HEK293 (cell line): ENCODE measurements around the gene LRRN4.

Experiments used
- EGR2 ChIP-seq: fragments of 450-650 bp; formaldehyde crosslinking; IDR thresholded peaks from 2 replicates; pipeline ENCODE4 v1.5.1; 2016; ENCODE audit warnings: low read depth, missing biosample characterization, missing genetic modification characterization
- OVOL3 ChIP-seq: fragments of 450-650 bp; formaldehyde crosslinking; IDR thresholded peaks from 2 replicates; pipeline ENCODE4 v1.5.1; 2016; ENCODE audit warnings: missing biosample characterization, missing genetic modification characterization
- TCF7L2 ChIP-seq: IDR thresholded peaks from 2 replicates; pipeline ENCODE4 v1.6.1; 2011; ENCODE audit warnings: low read depth, mild to moderate bottlenecking, inconsistent platforms, low read length, moderate library complexity, borderline replicate concordance
- ZBTB7A ChIP-seq: fragments of 450-650 bp; formaldehyde crosslinking; IDR thresholded peaks from 2 replicates; pipeline ENCODE4 v1.5.1; 2016; ENCODE audit warnings: low read depth, missing biosample characterization, missing genetic modification characterization
- ZNF112 ChIP-seq: fragments of 450-650 bp; formaldehyde crosslinking; IDR thresholded peaks from 2 replicates; pipeline ENCODE4 v1.5.0; 2017; ENCODE audit warnings: missing biosample characterization, missing genetic modification characterization
- ZNF16 ChIP-seq: fragments of 450-650 bp; formaldehyde crosslinking; IDR thresholded peaks from 2 replicates; pipeline ENCODE4 v1.5.1; 2016; ENCODE audit warnings: low read depth, missing biosample characterization, missing genetic modification characterization
- ZNF19 ChIP-seq: fragments of 450-650 bp; formaldehyde crosslinking; IDR thresholded peaks from 2 replicates; pipeline ENCODE4; 2016; ENCODE audit warnings: missing biosample characterization, missing genetic modification characterization, low read depth
- ZNF354C ChIP-seq: fragments of 450-650 bp; formaldehyde crosslinking; IDR thresholded peaks from 2 replicates; pipeline ENCODE4 v1.5.1; 2016; ENCODE audit warnings: missing biosample characterization, missing genetic modification characterization, low read depth, borderline replicate concordance
- ZNF366 ChIP-seq: fragments of 450-650 bp; formaldehyde crosslinking; conservative IDR thresholded peaks from 2 replicates; pipeline ENCODE4 v1.5.1; 2016; ENCODE audit warnings: missing biosample characterization, missing genetic modification characterization
- ZNF785 ChIP-seq: fragments of 450-650 bp; formaldehyde crosslinking; IDR thresholded peaks from 2 replicates; pipeline ENCODE4 v1.5.1; 2016; ENCODE audit warnings: missing biosample characterization, missing genetic modification characterization
- ZSCAN23 ChIP-seq: fragments of 450-650 bp; formaldehyde crosslinking; IDR thresholded peaks from 2 replicates; pipeline ENCODE4 v1.5.1; 2016; ENCODE audit warnings: missing biosample characterization, missing genetic modification characterization
- TF ChIP-seq, protein P1 (sequence below): fragments of 450-650 bp; formaldehyde crosslinking; IDR thresholded peaks from 2 replicates; pipeline ENCODE4 v1.5.1; 2016; ENCODE audit warnings: missing biosample characterization, missing genetic modification characterization
- TF ChIP-seq, protein P2 (sequence below): fragments of 450-650 bp; formaldehyde crosslinking; IDR thresholded peaks from 2 replicates; pipeline ENCODE4 v1.5.1; 2016; ENCODE audit warnings: missing biosample characterization, missing genetic modification characterization
- TF ChIP-seq, protein P3 (sequence below): fragments of 450-650 bp; formaldehyde crosslinking; IDR thresholded peaks from 2 replicates; pipeline ENCODE4 v1.5.1; 2016; ENCODE audit warnings: missing biosample characterization, missing genetic modification characterization
- TF ChIP-seq, protein P4 (sequence below): fragments of 450-650 bp; formaldehyde crosslinking; conservative IDR thresholded peaks from 2 replicates; pipeline ENCODE4 v1.5.1; 2016; ENCODE audit warnings: low read depth, missing biosample characterization, missing genetic modification characterization
- TF ChIP-seq, protein P5 (sequence below): fragments of 450-650 bp; formaldehyde crosslinking; IDR thresholded peaks from 2 replicates; pipeline ENCODE4 v1.5.1; 2017; ENCODE audit warnings: missing biosample characterization, missing genetic modification characterization
- TF ChIP-seq, protein P6 (sequence below): fragments of 450-650 bp; formaldehyde crosslinking; IDR thresholded peaks from 2 replicates; pipeline ENCODE4 v1.5.1; 2016; ENCODE audit warnings: missing biosample characterization, missing genetic modification characterization
- TF ChIP-seq, protein P7 (sequence below): fragments of 450-650 bp; IDR thresholded peaks from 2 replicates; pipeline ENCODE4 v1.5.1; 2018; ENCODE audit warnings: missing biosample characterization, missing genetic modification characterization

Gene LRRN4

DNA sequence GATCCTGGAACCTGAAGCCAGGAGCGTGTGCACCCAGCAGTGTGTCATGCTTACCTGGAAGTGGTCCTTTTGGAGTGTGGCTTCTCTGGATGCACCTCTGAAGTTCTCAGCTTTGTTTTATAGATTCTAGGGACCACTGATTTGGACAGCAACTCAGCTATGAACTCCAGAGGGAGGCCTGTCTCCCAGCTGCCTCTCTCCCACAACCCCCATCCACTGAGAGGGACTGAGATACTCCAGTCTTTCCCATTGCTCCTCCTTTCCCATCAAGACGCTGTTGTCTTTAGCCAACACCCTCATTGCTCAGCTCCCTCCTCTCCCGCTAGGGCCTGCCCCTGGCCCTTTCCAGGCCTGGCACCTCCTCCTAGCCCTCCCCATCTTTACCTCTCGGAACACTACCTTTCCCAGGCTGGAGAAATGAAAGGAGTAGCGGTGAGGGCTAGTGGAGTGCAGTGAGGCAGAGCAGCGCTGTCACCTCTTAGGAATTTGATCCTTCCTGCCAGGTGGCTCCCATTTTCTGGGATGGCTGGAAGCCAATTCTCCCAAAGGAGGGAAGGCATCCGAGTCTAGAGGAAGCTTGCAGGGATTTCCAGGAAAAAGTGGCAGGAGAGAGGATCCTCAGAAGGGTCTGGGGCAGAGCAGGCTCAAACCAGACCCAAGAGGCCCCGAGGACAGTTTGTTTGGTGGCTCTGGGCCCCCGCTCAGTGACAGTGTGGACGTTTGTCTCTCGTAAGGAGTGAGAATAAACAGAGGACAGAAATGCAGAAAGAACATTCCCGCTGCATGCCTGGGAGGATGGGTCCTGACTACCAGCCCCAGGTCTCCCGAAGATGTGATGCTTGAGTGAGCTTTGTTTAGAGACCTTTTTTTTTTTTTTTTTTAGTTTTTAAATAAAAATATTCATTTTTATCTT, at the start of gene LRRN4 (continued):
- TF ChIP-seq, protein P1, sequence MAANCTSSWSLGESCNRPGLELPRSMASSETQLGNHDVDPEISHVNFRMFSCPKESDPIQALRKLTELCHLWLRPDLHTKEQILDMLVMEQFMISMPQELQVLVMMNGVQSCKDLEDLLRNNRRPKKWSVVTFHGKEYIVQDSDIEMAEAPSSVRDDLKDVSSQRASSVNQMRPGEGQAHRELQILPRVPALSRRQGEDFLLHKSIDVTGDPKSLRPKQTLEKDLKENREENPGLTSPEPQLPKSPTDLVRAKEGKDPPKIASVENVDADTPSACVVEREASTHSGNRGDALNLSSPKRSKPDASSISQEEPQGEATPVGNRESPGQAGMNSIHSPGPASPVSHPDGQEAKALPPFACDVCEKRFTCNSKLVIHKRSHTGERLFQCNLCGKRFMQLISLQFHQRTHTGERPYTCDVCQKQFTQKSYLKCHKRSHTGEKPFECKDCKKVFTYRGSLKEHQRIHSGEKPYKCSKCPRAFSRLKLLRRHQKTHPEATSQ, result no peak
- TF ChIP-seq, protein P2, sequence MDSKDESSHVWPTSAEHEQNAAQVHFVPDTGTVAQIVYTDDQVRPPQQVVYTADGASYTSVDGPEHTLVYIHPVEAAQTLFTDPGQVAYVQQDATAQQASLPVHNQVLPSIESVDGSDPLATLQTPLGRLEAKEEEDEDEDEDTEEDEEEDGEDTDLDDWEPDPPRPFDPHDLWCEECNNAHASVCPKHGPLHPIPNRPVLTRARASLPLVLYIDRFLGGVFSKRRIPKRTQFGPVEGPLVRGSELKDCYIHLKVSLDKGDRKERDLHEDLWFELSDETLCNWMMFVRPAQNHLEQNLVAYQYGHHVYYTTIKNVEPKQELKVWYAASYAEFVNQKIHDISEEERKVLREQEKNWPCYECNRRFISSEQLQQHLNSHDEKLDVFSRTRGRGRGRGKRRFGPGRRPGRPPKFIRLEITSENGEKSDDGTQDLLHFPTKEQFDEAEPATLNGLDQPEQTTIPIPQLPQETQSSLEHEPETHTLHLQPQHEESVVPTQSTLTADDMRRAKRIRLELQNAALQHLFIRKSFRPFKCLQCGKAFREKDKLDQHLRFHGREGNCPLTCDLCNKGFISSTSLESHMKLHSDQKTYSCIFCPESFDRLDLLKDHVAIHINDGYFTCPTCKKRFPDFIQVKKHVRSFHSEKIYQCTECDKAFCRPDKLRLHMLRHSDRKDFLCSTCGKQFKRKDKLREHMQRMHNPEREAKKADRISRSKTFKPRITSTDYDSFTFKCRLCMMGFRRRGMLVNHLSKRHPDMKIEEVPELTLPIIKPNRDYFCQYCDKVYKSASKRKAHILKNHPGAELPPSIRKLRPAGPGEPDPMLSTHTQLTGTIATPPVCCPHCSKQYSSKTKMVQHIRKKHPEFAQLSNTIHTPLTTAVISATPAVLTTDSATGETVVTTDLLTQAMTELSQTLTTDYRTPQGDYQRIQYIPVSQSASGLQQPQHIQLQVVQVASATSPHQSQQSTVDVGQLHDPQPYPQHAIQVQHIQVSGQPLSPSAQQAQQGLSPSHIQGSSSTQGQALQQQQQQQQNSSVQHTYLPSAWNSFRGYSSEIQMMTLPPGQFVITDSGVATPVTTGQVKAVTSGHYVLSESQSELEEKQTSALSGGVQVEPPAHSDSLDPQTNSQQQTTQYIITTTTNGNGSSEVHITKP (tag by site-specific recombination), result peak; percentile 70
- no peak for TF ChIP-seq ZNF785 (tag by site-specific recombination)
- no peak for TF ChIP-seq ZNF112 (tag by site-specific recombination)
- TF ChIP-seq, protein P3, sequence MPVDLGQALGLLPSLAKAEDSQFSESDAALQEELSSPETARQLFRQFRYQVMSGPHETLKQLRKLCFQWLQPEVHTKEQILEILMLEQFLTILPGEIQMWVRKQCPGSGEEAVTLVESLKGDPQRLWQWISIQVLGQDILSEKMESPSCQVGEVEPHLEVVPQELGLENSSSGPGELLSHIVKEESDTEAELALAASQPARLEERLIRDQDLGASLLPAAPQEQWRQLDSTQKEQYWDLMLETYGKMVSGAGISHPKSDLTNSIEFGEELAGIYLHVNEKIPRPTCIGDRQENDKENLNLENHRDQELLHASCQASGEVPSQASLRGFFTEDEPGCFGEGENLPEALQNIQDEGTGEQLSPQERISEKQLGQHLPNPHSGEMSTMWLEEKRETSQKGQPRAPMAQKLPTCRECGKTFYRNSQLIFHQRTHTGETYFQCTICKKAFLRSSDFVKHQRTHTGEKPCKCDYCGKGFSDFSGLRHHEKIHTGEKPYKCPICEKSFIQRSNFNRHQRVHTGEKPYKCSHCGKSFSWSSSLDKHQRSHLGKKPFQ (tag by site-specific recombination), result no peak
- TF ChIP-seq TCF7L2, result no peak
- TF ChIP-seq, protein P4, sequence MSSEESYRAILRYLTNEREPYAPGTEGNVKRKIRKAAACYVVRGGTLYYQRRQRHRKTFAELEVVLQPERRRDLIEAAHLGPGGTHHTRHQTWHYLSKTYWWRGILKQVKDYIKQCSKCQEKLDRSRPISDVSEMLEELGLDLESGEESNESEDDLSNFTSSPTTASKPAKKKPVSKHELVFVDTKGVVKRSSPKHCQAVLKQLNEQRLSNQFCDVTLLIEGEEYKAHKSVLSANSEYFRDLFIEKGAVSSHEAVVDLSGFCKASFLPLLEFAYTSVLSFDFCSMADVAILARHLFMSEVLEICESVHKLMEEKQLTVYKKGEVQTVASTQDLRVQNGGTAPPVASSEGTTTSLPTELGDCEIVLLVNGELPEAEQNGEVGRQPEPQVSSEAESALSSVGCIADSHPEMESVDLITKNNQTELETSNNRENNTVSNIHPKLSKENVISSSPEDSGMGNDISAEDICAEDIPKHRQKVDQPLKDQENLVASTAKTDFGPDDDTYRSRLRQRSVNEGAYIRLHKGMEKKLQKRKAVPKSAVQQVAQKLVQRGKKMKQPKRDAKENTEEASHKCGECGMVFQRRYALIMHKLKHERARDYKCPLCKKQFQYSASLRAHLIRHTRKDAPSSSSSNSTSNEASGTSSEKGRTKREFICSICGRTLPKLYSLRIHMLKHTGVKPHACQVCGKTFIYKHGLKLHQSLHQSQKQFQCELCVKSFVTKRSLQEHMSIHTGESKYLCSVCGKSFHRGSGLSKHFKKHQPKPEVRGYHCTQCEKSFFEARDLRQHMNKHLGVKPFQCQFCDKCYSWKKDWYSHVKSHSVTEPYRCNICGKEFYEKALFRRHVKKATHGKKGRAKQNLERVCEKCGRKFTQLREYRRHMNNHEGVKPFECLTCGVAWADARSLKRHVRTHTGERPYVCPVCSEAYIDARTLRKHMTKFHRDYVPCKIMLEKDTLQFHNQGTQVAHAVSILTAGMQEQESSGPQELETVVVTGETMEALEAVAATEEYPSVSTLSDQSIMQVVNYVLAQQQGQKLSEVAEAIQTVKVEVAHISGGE, result no peak
- no peak for TF ChIP-seq ZBTB7A (tag by site-specific recombination)
- TF ChIP-seq, protein P5, sequence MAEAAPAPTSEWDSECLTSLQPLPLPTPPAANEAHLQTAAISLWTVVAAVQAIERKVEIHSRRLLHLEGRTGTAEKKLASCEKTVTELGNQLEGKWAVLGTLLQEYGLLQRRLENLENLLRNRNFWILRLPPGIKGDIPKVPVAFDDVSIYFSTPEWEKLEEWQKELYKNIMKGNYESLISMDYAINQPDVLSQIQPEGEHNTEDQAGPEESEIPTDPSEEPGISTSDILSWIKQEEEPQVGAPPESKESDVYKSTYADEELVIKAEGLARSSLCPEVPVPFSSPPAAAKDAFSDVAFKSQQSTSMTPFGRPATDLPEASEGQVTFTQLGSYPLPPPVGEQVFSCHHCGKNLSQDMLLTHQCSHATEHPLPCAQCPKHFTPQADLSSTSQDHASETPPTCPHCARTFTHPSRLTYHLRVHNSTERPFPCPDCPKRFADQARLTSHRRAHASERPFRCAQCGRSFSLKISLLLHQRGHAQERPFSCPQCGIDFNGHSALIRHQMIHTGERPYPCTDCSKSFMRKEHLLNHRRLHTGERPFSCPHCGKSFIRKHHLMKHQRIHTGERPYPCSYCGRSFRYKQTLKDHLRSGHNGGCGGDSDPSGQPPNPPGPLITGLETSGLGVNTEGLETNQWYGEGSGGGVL, result peak; percentile 27; the same call in 1 of the 2 replicates
- TF ChIP-seq ZNF19, result no peak
- TF ChIP-seq ZNF366, result 0 out of 2 replicates have a peak, but pooled peaks have one; percentile 27
- TF ChIP-seq OVOL3, result no peak
- no peak for TF ChIP-seq ZNF354C (tag by site-specific recombination)
- TF ChIP-seq, protein P6, sequence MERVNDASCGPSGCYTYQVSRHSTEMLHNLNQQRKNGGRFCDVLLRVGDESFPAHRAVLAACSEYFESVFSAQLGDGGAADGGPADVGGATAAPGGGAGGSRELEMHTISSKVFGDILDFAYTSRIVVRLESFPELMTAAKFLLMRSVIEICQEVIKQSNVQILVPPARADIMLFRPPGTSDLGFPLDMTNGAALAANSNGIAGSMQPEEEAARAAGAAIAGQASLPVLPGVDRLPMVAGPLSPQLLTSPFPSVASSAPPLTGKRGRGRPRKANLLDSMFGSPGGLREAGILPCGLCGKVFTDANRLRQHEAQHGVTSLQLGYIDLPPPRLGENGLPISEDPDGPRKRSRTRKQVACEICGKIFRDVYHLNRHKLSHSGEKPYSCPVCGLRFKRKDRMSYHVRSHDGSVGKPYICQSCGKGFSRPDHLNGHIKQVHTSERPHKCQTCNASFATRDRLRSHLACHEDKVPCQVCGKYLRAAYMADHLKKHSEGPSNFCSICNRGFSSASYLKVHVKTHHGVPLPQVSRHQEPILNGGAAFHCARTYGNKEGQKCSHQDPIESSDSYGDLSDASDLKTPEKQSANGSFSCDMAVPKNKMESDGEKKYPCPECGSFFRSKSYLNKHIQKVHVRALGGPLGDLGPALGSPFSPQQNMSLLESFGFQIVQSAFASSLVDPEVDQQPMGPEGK (tag by site-specific recombination), result no peak
- TF ChIP-seq EGR2, result no peak
- TF ChIP-seq ZNF16 (tag by site-specific recombination), result no peak
- TF ChIP-seq ZSCAN23, result no peak
- TF ChIP-seq, protein P7, sequence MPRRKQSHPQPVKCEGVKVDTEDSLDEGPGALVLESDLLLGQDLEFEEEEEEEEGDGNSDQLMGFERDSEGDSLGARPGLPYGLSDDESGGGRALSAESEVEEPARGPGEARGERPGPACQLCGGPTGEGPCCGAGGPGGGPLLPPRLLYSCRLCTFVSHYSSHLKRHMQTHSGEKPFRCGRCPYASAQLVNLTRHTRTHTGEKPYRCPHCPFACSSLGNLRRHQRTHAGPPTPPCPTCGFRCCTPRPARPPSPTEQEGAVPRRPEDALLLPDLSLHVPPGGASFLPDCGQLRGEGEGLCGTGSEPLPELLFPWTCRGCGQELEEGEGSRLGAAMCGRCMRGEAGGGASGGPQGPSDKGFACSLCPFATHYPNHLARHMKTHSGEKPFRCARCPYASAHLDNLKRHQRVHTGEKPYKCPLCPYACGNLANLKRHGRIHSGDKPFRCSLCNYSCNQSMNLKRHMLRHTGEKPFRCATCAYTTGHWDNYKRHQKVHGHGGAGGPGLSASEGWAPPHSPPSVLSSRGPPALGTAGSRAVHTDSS (tag by site-specific recombination), result no peak
